ENCODE data around the gene RTN4RL2. TPM values are rescaled to one million over a fixed set of nuclear protein-coding genes. Genes with fewer than 3 reads are reported as not detected.

RTN4RL2 gene
- total RNA-seq, 1 donor = 0.36 TPM

GRCh38 chr11:57479021-57479663 lies 18.8 kb downstream of the RTN4RL2 start:
- no peaks in the 10 kb centered on the region for H3K36me3 ChIP-seq (ENCODE audit: insufficient read depth, low read length)
- TF ChIP-seq CTCF (IDR thresholded peaks at IDR 0.05; ENCODE audit: extremely low read depth, low read depth, low read length) = no peak
- peak; percentile 85 for DNase-seq (ENCODE audit: insufficient read length, low spot score, missing footprints)
- H3K9me3 ChIP-seq (ENCODE audit: low read depth, low read length) = no peaks in the 10 kb centered on the region
- H3K27ac ChIP-seq (ENCODE audit: low read depth, low read length) = no peak overlapping the region
- peaks cover 52% of the 10 kb centered on the region for H3K27me3 ChIP-seq (ENCODE audit: insufficient read depth, low read length)
- H3K4me3 ChIP-seq (ENCODE audit: insufficient read depth, low read length) = no peak overlapping the region
- H3K4me1 ChIP-seq (ENCODE audit: insufficient read depth, low read length) = peaks cover 7% of the 10 kb centered on the region
- H2AFZ ChIP-seq (ENCODE audit: low read length) = no peak overlapping the region
- no peaks in the 10 kb centered on the region for H4K20me1 ChIP-seq (ENCODE audit: insufficient read depth, low read length)
- no peak overlapping the region for H3K4me2 ChIP-seq (ENCODE audit: insufficient read depth, low read length)
- H3K79me2 ChIP-seq (ENCODE audit: insufficient read depth, low read length) = no peaks in the 10 kb centered on the region

GRCh38 chr11:57479911-57480310 lies 19.6 kb downstream of the RTN4RL2 start:
- Histone ChIP-seq H3K27ac (ENCODE audit: low read depth, low read length) (no peak overlapping the region), H2AFZ (ENCODE audit: low read length) (no peak overlapping the region), H3K4me1 (ENCODE audit: insufficient read depth, low read length) (peaks cover 10% of the 10 kb centered on the region), H4K20me1 (ENCODE audit: insufficient read depth, low read length) (no peaks in the 10 kb centered on the region), H3K9me3 (ENCODE audit: low read depth, low read length) (no peaks in the 10 kb centered on the region), H3K27me3 (ENCODE audit: insufficient read depth, low read length) (peaks cover 50% of the 10 kb centered on the region), H3K36me3 (ENCODE audit: insufficient read depth, low read length) (no peaks in the 10 kb centered on the region), H3K4me3 (ENCODE audit: insufficient read depth, low read length) (no peak overlapping the region), H3K4me2 (ENCODE audit: insufficient read depth, low read length) (no peak overlapping the region), H3K79me2 (ENCODE audit: insufficient read depth, low read length) (no peaks in the 10 kb centered on the region)
- TF ChIP-seq CTCF (IDR thresholded peaks at IDR 0.05; ENCODE audit: extremely low read depth, low read depth, low read length) = no peak
- peak; percentile 79 for DNase-seq (ENCODE audit: insufficient read length, low spot score, missing footprints)

DNA sequence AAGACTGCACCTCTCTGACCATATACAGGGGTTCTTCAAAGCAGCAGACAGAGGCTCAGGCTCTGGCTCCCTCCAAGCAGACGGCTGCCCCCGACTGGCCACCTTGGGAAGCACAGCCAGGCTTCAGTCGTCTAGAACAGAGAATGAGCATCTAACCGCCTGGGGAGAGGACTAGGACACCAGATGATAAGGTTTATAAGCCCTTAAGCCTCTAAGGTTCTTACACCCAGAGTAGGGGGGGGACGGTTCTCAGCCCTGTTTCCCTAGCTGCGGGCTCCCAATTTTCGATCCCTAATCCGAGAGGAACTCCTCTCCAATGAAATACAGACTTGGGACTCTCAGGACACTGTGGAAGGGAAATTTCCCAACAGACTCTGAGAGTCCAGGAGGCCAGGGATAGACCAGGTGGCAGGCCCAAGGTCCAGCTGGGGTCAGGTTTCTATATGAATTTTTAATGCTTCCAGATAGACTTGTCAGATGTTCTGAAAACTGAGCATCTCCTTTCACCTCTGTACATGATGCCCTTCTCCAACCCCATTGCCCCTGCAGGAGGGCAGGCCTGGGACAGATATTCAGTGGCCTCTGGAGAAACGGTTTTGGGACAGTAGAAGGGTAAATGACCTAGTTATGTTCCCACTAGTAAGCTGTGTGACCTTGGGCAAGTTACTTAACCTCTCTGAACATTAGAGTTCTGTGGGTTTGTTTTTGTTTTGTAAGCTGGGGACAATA lies 20.2 kb downstream of the RTN4RL2 start:
- peak; percentile 73 for TF ChIP-seq CTCF (IDR thresholded peaks at IDR 0.05; ENCODE audit: extremely low read depth, low read depth, low read length)
- Histone ChIP-seq H3K9me3 (ENCODE audit: low read depth, low read length) (no peaks in the 10 kb centered on the region), H3K79me2 (ENCODE audit: insufficient read depth, low read length) (no peaks in the 10 kb centered on the region), H3K4me3 (ENCODE audit: insufficient read depth, low read length) (no peak overlapping the region), H3K4me1 (ENCODE audit: insufficient read depth, low read length) (peaks cover 15% of the 10 kb centered on the region), H3K4me2 (ENCODE audit: insufficient read depth, low read length) (no peak overlapping the region), H4K20me1 (ENCODE audit: insufficient read depth, low read length) (no peaks in the 10 kb centered on the region), H2AFZ (ENCODE audit: low read length) (no peak overlapping the region), H3K27ac (ENCODE audit: low read depth, low read length) (no peak overlapping the region), H3K36me3 (ENCODE audit: insufficient read depth, low read length) (no peaks in the 10 kb centered on the region), H3K27me3 (ENCODE audit: insufficient read depth, low read length) (peaks cover 44% of the 10 kb centered on the region)
- peak; percentile 98 for DNase-seq (ENCODE audit: insufficient read length, low spot score, missing footprints)

- Histone ChIP-seq H3K79me2 (ENCODE audit: insufficient read depth, low read length) (no peaks in the 10 kb centered on the region), H4K20me1 (ENCODE audit: insufficient read depth, low read length) (no peaks in the 10 kb centered on the region), H3K4me2 (ENCODE audit: insufficient read depth, low read length) (no peak overlapping the region), H2AFZ (ENCODE audit: low read length) (no peak overlapping the region), H3K4me3 (ENCODE audit: insufficient read depth, low read length) (no peak overlapping the region), H3K27ac (ENCODE audit: low read depth, low read length) (no peak overlapping the region), H3K4me1 (ENCODE audit: insufficient read depth, low read length) (peaks cover 21% of the 10 kb centered on the region), H3K27me3 (ENCODE audit: insufficient read depth, low read length) (peaks cover 36% of the 10 kb centered on the region), H3K36me3 (ENCODE audit: insufficient read depth, low read length) (no peaks in the 10 kb centered on the region), H3K9me3 (ENCODE audit: low read depth, low read length) (no peaks in the 10 kb centered on the region)
- no peak for DNase-seq (ENCODE audit: insufficient read length, low spot score, missing footprints)
- TF ChIP-seq CTCF (IDR thresholded peaks at IDR 0.05; ENCODE audit: extremely low read depth, low read depth, low read length) = no peak
Observed at GRCh38 chr11:57481315-57481714, 21.0 kb downstream of the RTN4RL2 start.
